GM23338 (cell line): ENCODE measurements around the gene MAST4.

Source experiments
- CREB1 ChIP-seq: fragments of 250-450 bp; sonication (Bioruptor Pico); IDR thresholded peaks from 2 replicates; pipeline ENCODE4 v1.5.0; 2020; ENCODE audit warnings: low read depth, mild to moderate bottlenecking, moderate library complexity
- EZH2 ChIP-seq: fragments of 200-600 bp; sonication (generic); IDR thresholded peaks from one replicate; pipeline ENCODE4 v1.8.0; 2017; ENCODE audit warnings: antibody characterized with exemption, mild to moderate bottlenecking, low read depth; ENCODE audit not compliant: unreplicated experiment
- EZH2phosphoT487 ChIP-seq: fragments of 200-600 bp; sonication (generic); IDR thresholded peaks from one replicate; pipeline ENCODE4 v1.8.1; 2018; ENCODE audit warnings: antibody characterized with exemption; ENCODE audit not compliant: unreplicated experiment
- NANOG ChIP-seq: IDR thresholded peaks from 2 replicates; pipeline ENCODE4 v1.6.1; 2016; ENCODE audit warnings: antibody characterized with exemption, borderline replicate concordance
- POLR2AphosphoS5 ChIP-seq: IDR thresholded peaks from 2 replicates; pipeline ENCODE4 v1.6.1; 2016; ENCODE audit warnings: antibody characterized with exemption, low read depth
- STAT1 ChIP-seq: IDR thresholded peaks from one replicate; pipeline ENCODE4 v1.6.1; 2016; ENCODE audit warnings: antibody characterized with exemption; ENCODE audit not compliant: unreplicated experiment
- ZNF114 ChIP-seq: fragments of 250-450 bp; sonication (Bioruptor Pico); IDR thresholded peaks from 2 replicates; pipeline ENCODE4 v1.5.0; 2020; ENCODE audit warnings: mild to moderate bottlenecking, moderate library complexity
- TF ChIP-seq, protein P1 (sequence below), 2 experiments: fragments of 200-600 bp in 1 of 2; sonication (generic) in 1 of 2; conservative IDR thresholded peaks; 2 replicates each; pipeline versions ENCODE4 v1.5.1 to v1.6.1; 2016 to 2017; ENCODE audit warnings: antibody characterized with exemption in 2 of 2, low read depth in 2 of 2, mild to moderate bottlenecking in 2 of 2, moderate library complexity in 1 of 2
- TF ChIP-seq, protein P2 (sequence below): IDR thresholded peaks from one replicate; pipeline ENCODE4 v1.6.1; 2018; ENCODE audit warnings: antibody characterized with exemption; ENCODE audit not compliant: unreplicated experiment

DNA sequence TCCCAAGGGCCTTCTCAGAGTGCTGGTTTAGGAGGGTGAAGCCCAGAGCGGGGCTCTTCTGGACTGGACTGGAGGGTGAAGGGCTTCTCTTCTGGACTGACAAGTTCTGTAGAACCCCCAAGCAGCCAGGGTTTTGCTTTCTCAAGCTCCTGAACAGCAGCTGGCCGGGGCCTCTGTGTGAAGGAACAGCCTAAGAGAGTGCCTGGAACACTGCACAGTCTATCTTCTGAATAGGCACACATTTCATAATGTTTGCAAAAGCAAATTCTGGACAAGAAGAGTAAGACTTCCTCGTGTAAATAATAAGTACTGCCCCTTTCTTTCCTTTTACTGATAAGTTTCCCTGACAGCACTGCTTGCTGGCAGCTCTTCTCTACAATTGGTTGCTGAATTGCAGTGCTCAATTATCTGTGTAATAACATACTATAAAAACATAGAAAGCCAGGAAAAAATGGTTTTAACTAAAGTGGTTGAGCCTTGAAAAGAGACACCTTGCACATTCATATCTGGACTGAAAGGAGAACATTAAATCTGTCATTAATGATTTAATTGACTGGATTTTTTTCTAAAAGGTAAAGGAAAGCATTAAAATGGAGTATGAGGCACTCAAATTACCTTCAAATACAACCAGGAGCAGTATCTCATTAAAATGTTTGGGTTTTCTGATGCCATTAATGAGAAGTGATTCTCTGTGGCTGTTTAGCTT lies 20.5 kb downstream of the MAST4 start:
- TF ChIP-seq, protein P1, sequence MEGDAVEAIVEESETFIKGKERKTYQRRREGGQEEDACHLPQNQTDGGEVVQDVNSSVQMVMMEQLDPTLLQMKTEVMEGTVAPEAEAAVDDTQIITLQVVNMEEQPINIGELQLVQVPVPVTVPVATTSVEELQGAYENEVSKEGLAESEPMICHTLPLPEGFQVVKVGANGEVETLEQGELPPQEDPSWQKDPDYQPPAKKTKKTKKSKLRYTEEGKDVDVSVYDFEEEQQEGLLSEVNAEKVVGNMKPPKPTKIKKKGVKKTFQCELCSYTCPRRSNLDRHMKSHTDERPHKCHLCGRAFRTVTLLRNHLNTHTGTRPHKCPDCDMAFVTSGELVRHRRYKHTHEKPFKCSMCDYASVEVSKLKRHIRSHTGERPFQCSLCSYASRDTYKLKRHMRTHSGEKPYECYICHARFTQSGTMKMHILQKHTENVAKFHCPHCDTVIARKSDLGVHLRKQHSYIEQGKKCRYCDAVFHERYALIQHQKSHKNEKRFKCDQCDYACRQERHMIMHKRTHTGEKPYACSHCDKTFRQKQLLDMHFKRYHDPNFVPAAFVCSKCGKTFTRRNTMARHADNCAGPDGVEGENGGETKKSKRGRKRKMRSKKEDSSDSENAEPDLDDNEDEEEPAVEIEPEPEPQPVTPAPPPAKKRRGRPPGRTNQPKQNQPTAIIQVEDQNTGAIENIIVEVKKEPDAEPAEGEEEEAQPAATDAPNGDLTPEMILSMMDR (conservative IDR thresholded peaks at IDR 0.05; ENCODE audit: low read depth in 2 of 2), result no peak
- TF ChIP-seq EZH2 (no peak), NANOG (no peak), ZNF114 (no peak), CREB1 (no peak), EZH2phosphoT487 (no peak), POLR2AphosphoS5 (no peak), STAT1 (no peak)
- TF ChIP-seq, protein P2, sequence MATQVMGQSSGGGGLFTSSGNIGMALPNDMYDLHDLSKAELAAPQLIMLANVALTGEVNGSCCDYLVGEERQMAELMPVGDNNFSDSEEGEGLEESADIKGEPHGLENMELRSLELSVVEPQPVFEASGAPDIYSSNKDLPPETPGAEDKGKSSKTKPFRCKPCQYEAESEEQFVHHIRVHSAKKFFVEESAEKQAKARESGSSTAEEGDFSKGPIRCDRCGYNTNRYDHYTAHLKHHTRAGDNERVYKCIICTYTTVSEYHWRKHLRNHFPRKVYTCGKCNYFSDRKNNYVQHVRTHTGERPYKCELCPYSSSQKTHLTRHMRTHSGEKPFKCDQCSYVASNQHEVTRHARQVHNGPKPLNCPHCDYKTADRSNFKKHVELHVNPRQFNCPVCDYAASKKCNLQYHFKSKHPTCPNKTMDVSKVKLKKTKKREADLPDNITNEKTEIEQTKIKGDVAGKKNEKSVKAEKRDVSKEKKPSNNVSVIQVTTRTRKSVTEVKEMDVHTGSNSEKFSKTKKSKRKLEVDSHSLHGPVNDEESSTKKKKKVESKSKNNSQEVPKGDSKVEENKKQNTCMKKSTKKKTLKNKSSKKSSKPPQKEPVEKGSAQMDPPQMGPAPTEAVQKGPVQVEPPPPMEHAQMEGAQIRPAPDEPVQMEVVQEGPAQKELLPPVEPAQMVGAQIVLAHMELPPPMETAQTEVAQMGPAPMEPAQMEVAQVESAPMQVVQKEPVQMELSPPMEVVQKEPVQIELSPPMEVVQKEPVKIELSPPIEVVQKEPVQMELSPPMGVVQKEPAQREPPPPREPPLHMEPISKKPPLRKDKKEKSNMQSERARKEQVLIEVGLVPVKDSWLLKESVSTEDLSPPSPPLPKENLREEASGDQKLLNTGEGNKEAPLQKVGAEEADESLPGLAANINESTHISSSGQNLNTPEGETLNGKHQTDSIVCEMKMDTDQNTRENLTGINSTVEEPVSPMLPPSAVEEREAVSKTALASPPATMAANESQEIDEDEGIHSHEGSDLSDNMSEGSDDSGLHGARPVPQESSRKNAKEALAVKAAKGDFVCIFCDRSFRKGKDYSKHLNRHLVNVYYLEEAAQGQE, result no peak
